BJ (cell line): ENCODE data around the gene DRD2. TPM values are rescaled to one million over a fixed set of nuclear protein-coding genes. Genes with fewer than 3 reads are reported as not detected.

Experiments
- CTCF ChIA-PET: fragments of 350-600 bp; formaldehyde crosslinking; extraction: SDS; loops from one replicate; lab custom pipeline; 2021; ENCODE audit warnings: antibody characterized with exemption, inconsistent platforms; lab: Yijun Ruan, JAX
- POLR2A ChIA-PET: fragments of 300-600 bp; sonication (Branson Sonifier 250); formaldehyde crosslinking; extraction: SDS; loops from one replicate; lab custom pipeline; 2021; ENCODE audit warnings: antibody characterized with exemption; lab: Charles Lee
- DNase-seq: peaks from one replicate; pipeline ENCODE4 v3.0.0-alpha.2; 2011; ENCODE audit warnings: low read depth
- H3K27me3 ChIP-seq: 2 replicates; pipeline ENCODE4 v1.6.0; 2011; ENCODE audit warnings: low read length; ENCODE audit not compliant: control insufficient read depth, insufficient read depth
- H3K36me3 ChIP-seq: 2 replicates; pipeline ENCODE4 v1.5.1; 2011; ENCODE audit warnings: low read length; ENCODE audit not compliant: control insufficient read depth, insufficient read depth
- H3K4me3 ChIP-seq: 2 replicates; pipeline ENCODE4 v1.5.1; 2011; ENCODE audit warnings: low read depth, mild to moderate bottlenecking, control low read depth, low read length
- CTCF ChIP-seq: IDR thresholded peaks from 2 replicates; pipeline ENCODE4 v1.5.1; 2011; ENCODE audit warnings: low read depth, mild to moderate bottlenecking, control low read depth, inconsistent platforms, low read length, moderate library complexity; ENCODE audit not compliant: insufficient read depth
- polyA plus RNA-seq: library from polyadenylated mRNA; depleted of rRNA; stranded (reverse); fragments of >200 nt; gene quantifications from 2 replicates; pipeline ENCODE4 v1.2.3, GENCODE V29; 2011

DRD2 gene
- polyA plus RNA-seq, 1 experiment: not detected

DNA sequence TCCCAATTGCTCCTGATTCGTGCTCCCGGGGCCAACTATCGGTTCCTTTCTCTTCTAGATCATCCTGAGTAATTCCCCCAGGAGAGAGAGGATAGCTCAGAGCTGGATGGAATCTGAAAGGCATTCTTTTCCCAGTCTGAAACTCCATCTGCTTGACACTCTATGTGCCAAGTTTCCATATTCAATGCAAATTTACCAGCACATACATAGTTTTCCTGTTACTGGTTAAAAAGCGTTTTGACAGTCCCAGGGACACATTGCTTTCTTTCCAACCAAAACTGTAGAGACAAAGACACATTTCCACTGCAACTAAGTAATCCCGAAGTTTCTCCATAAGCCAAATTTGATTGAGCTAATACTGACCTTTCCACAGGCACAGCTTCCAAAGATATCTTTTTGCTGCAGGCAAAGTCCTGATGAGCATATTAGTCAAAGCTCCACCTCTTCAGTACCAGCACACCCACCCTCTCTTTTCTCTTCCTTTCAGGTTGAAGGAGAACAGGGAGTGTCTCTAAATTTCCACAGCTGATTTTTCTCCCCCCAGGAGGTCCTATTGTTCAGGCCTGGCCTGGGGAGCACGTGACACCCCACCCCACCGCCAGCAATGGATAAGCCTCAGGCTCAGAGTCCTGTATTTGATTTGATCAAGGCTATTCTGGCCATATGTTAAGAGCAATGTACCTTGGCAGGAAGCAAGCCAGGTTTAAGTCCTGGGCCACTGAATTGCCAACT lies 97.4 kb downstream of the DRD2 start:
- Histone ChIP-seq H3K27me3 (peaks cover 2% of the 10 kb centered on the region; the same call in 1 of the 2 replicates), H3K36me3 (no peaks in the 10 kb centered on the region), H3K4me3 (no peak overlapping the region)
- ChIA-PET CTCF (no interaction called here), POLR2A (no interaction called here)
- DNase-seq: no peak
- no peak for TF ChIP-seq CTCF

DNA sequence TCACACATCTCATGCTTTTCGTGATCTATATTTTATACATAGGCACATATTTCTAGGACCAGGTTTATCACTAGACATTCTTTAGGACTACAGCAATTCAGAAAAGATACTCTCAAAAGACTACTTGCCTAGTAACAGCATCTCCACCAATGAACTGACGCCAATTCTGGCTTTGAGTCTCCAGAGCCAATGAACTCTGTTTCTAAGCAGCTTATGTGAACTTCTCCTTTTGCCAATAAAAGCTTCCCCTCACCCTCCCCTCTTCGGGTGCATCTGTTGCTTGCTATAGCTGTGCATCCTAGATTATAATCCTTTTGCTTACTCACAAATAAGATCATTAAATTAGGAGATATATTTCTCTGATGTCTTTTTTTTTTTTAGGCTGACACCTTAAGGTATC lies 99.0 kb downstream of the DRD2 start:
- no peak for DNase-seq
- ChIA-PET CTCF (interaction anchor here (1.5 kb wide), 1 partner anchor 63 kb away, joined by 3 read pairs; no protein-coding TSS in a partner anchor), POLR2A (no interaction called here)
- no peak for TF ChIP-seq CTCF
- H3K27me3 ChIP-seq: 0 out of 2 replicates have a peak, but pooled peaks cover 2% of the 10 kb centered on the region
- H3K4me3 ChIP-seq: no peak overlapping the region
- no peaks in the 10 kb centered on the region for H3K36me3 ChIP-seq

DNA sequence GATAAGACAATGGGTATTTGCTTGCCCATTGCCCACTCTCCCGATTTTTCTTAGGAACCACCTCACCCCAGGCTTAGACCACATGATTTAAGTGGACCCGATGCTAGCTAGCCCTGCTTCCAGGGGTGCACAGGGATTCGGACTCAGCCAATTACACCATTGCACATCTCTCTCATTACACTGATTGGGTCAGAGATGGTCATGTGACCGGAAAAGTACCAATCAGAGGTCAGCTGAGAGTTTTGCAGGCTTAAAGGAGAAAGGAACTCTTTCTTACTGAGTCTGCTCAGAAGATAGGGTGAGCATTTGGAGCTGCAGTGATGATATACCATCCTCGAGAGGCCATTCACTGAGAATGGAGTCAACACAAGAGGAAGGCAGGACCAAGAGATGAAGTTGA lies 99.8 kb downstream of the DRD2 start:
- CTCF ChIA-PET: interaction anchor here (1.5 kb wide), 1 partner anchor 62 kb away, joined by 3 read pairs; no protein-coding TSS in a partner anchor
- H3K27me3 ChIP-seq: 0 out of 2 replicates have a peak, but pooled peaks cover 2% of the 10 kb centered on the region
- H3K36me3 ChIP-seq: no peaks in the 10 kb centered on the region
- TF ChIP-seq CTCF: no peak
- POLR2A ChIA-PET: no interaction called here
- no peak for DNase-seq
- no peak overlapping the region for H3K4me3 ChIP-seq

- Histone ChIP-seq H3K36me3 (no peaks in the 10 kb centered on the region), H3K4me3 (no peak overlapping the region), H3K27me3 (0 out of 2 replicates have a peak, but pooled peaks cover 2% of the 10 kb centered on the region)
- no peak for TF ChIP-seq CTCF
- ChIA-PET CTCF (no interaction called here), POLR2A (no interaction called here)
- no peak for DNase-seq
Observed at GRCh38 chr11:113373981-113374560, 101.1 kb downstream of the DRD2 start.

DNA sequence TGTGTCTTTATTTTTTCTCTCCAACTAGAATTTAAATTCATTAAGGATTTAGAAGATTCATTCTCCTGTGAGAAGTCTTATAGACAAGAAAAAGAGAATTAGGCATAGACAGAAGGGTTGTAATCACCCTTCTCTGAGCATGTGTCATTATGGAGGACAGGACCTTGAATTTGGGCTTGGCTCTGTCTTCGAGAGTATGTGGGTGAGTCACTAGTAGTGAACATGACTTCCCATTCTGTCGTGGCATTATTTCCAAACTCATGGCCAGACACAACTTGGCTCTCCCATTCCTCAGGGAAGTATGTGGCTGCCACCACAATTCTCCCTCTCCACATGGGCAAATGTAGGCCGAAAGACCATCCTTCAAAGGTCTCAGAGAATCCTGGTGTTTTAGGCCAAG lies 101.9 kb downstream of the DRD2 start:
- TF ChIP-seq CTCF: no peak
- DNase-seq: peak; percentile 9
- H3K4me3 ChIP-seq: no peak overlapping the region
- ChIA-PET CTCF (no interaction called here), POLR2A (no interaction called here)
- H3K36me3 ChIP-seq: no peaks in the 10 kb centered on the region
- 0 out of 2 replicates have a peak, but pooled peaks cover 2% of the 10 kb centered on the region for H3K27me3 ChIP-seq
